Heart left ventricle (tissue), 16 donors: ENCODE results near the gene CD2BP2. TPM values are rescaled to one million over a fixed set of nuclear protein-coding genes. Genes with fewer than 3 reads are reported as not detected.

Experiments
- ATAC-seq, 4 donors: fragments of 200-7000 bp; cut with Tn5 transposase; one replicate each; pipeline ENCODE4 v1.9.1; 2020 to 2022; ENCODE audit warnings: moderate library complexity in 4 of 4, mild to moderate bottlenecking in 3 of 4, moderate number of reproducible peaks in 1 of 4
- DNase-seq, 5 donors: peaks; one replicate each; pipeline ENCODE4 v3.0.0-alpha.2; 2020
- H3K27ac ChIP-seq, 12 donors: fragments of 200-600 bp; sonication (generic) in 4 of 12; one replicate each; pipeline versions ENCODE4 v1.5.0 to v1.8.0; 2016 to 2022; ENCODE audit warnings: mild to moderate bottlenecking in 2 of 12
- H3K27me3 ChIP-seq, 9 donors: fragments of 200-600 bp; sonication (generic) in 2 of 9; one replicate each; pipeline versions ENCODE4 v1.5.1 to v1.8.0; 2016 to 2022; ENCODE audit warnings: mild to moderate bottlenecking in 3 of 9
- H3K36me3 ChIP-seq, 9 donors: fragments of 200-600 bp; sonication (generic) in 2 of 9; one replicate each; pipeline versions ENCODE4 v1.5.0 to v1.8.0; 2018 to 2022; ENCODE audit warnings: mild to moderate bottlenecking in 2 of 9
- H3K4me1 ChIP-seq, 12 donors: fragments of 200-600 bp; sonication (generic) in 4 of 12; one replicate each; pipeline versions ENCODE4 v1.5.0 to v1.8.0; 2016 to 2022; ENCODE audit warnings: mild to moderate bottlenecking in 3 of 12
- H3K4me3 ChIP-seq, 12 donors: fragments of 200-600 bp; sonication (generic) in 4 of 12; one replicate each; pipeline versions ENCODE4 v1.5.0 to v1.8.0; 2017 to 2022; ENCODE audit warnings: mild to moderate bottlenecking in 9 of 12, moderate library complexity in 4 of 12
- H3K9me3 ChIP-seq, 12 donors: fragments of 200-600 bp; sonication (generic) in 4 of 12; one replicate each; pipeline versions ENCODE4 v1.5.0 to v1.8.0; 2016 to 2022; ENCODE audit warnings: mild to moderate bottlenecking in 1 of 12
- POLR2A ChIP-seq, 2 donors: fragments of 450-650 bp; IDR thresholded peaks; one replicate each; pipeline ENCODE4 v1.6.1; 2017; ENCODE audit warnings: antibody characterized with exemption in 2 of 2, mild to moderate bottlenecking in 2 of 2, moderate library complexity in 2 of 2
- WGBS, 4 donors: extraction: QIAGEN DNeasy Blood & Tissue Kit in 2 of 4; methylation state at CpG; one replicate each; pipeline versions ENCODE4 v1.1.5 to v1.1.7; 2013 to 2018; 5-methylcytosine and 5-hydroxymethylcytosine counted together
- intact Hi-C, 10 donors: fragments of 100-400 bp; cut with DNase I; formaldehyde crosslinking; loops; one replicate each; pipeline versions ENCODE4 v1.11.1 to v1.14.2; 2022
- polyA plus RNA-seq, 2 donors: library from polyadenylated mRNA; stranded (reverse); fragments of 200-250 nt; gene quantifications; one replicate each; pipeline ENCODE4 v1.2.3, GENCODE V29; 2013
- total RNA-seq, 9 donors: library from RNA; depleted of rRNA in 2 of 9; stranded (reverse); fragments of >200 nt in 2 of 9; fragmentation: NEBNext Ultra II Directional in 3 of 9; extraction: Animal tissue kit (Norgen Biotek cat#: 25700) in 3 of 9; gene quantifications; one replicate each; pipeline versions ENCODE4 v1.1.0 to v1.2.4, GENCODE V29; 2016 to 2023
- TF ChIP-seq, protein P1 (sequence below), 12 donors: fragments of 200-600 bp; sonication (generic) in 4 of 12; IDR thresholded peaks; one replicate each; pipeline versions ENCODE4 v1.5.0 to v1.8.0; 2018 to 2022; ENCODE audit warnings: antibody characterized with exemption in 12 of 12, mild to moderate bottlenecking in 5 of 12
- donor health status: ischemic (EF 13 %, LVEDD 7.1; RV severe dilation, severe dysfunction).
- donor health status: healthy with polysubstance abuse.
- donor health status: DM: no; HTN: yes; CAD: no.
- donor health status: DM: no; HTN: no; CAD: no.
- donor health status: ischemic (EF 25% LVEDD 6.9; RV normal size, moderate dysfunction).
- donor health status: ischemic (EF 25% LVEDD 5.7; RV mildly dilated, moderate dysfunction).
- donor health status: healthy.
- donor health status: DM: yes; HTN: yes; CAD: no.
- donor health status: ischemic (EF 35%, LVEDD 5.7; RV mildly dilated, moderate dysfunction).
- donor health status: nonischemic (EF 11% LVEDD 7.7; RV severe dilation, severe dysfunction).
- donor health status: DM: yes; HTN: yes; CAD: no.
- donor health status: PGD.
- donor health status: ischemic (EF 29% LVEDD 5.4; RV normal size, mild dysfunction).
- donor health status: nonischemic (EF 23%, LVEDD 6.1; RV moderate dilation, normal function).

Gene CD2BP2
- total and polyA plus RNA-seq, 11 donors = 21.5 to 54.5 (median 39.8) TPM

DNA sequence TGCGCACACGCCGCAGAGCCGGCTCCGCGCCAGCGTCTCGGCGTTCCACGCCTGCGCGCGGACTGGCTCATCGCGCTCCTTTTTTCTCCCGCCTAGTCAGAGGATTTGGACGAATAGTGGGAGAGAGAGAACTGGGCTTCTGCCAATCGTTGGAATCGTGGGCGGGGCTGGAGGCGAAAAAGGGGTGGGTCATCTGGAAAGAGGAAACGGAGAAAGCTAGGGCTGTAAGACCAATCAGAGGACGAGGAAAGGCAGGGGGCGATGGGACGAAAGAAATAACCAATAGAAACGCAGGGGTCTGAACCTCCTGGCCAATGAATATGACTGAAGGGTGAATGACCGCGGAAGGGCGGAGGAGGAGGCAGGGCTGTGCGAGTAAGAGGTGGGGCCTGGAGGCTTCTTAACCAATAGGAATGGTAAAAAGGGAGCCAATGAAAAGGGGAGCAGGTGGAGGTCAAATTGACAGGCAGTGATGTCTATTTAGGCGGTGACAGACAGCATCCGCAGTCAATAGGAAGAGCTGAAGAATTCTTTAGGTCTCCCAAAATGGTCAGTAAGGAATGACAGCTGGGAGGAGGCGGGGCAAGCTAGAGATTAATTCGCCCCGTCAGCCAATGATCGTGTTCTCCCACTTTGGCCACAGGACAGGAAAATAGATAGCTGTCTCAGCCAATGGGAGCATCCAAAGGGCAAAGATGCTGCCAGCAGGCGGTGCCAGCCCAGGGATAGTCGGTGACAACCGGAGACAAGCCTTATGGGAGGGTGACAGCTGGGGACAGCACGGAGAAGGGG, 15.5 kb upstream of the CD2BP2 start, which contains the start of gene TBC1D10B:
TSS of gene TBC1D10B (minus strand) at position 39 of the 792 bp plus-strand sequence. CDS start 311 bp downstream, outside the sequence.
- DNase-seq (peak; percentile 97 to 99 (median 98)), ATAC-seq (peak; percentile 90 to 96 (median 94))
- intact Hi-C loops = loop anchor here in 1 of 10 donors (2.0 kb wide), 1 partner anchor 16 kb away; the partner anchor contains the start of gene CD2BP2
- 0 to 1% (median 0%) methylated on average over 39 to 40 of the region's 40 CpGs for WGBS, 4 donors
- Histone ChIP-seq H3K4me1 (peaks cover 0 to 49% (median 35%) of the 10 kb centered on the region in 12 donors), H3K27me3 (no peaks in the 10 kb centered on the region), H3K36me3 (peaks cover 0 to 15% (median 8%) of the 10 kb centered on the region in 9 donors), H3K4me3 (peak within 1 kb of the TSS; percentile 78 to 99 (median 91)), H3K27ac (peak within 1 kb of the TSS; percentile 78 to 95 (median 88)), H3K9me3 (no peaks in the 10 kb centered on the region)
- TF ChIP-seq, protein P1, sequence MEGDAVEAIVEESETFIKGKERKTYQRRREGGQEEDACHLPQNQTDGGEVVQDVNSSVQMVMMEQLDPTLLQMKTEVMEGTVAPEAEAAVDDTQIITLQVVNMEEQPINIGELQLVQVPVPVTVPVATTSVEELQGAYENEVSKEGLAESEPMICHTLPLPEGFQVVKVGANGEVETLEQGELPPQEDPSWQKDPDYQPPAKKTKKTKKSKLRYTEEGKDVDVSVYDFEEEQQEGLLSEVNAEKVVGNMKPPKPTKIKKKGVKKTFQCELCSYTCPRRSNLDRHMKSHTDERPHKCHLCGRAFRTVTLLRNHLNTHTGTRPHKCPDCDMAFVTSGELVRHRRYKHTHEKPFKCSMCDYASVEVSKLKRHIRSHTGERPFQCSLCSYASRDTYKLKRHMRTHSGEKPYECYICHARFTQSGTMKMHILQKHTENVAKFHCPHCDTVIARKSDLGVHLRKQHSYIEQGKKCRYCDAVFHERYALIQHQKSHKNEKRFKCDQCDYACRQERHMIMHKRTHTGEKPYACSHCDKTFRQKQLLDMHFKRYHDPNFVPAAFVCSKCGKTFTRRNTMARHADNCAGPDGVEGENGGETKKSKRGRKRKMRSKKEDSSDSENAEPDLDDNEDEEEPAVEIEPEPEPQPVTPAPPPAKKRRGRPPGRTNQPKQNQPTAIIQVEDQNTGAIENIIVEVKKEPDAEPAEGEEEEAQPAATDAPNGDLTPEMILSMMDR (IDR thresholded peaks at IDR 0.05) = peak in 9 of 12 donors; percentile 7 to 54 (median 29)
- peak in 1 of 2 donors; percentile 73 for TF ChIP-seq POLR2A (IDR thresholded peaks at IDR 0.05)

DNA sequence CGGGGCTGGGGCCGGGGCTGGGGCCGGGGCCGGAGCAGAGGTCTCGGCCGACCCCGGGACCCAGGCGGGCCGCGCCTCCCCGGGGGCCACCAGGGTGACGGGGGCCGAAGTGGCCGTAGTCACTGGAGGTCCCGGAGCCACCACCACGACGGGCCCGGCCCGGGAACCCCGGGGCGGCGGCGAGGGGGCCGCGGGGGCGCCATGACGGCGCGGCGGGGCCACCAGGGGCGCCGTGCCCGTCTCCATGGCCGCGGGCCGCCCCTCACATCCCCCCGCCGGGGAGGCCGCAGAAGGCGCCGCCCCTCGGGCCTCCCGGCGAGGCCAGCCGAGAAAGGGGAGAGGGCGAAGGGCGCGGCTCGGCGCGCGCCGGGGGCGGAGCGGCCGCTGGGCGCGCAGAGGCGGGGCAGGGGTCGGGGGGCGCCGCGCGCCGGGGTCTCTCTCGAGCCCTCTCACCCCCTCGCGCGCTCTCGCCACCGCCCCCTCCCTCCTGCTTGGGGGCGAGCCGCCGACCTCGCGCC, 14.9 kb upstream of the CD2BP2 start:
- 0 to 2% (median 1%) methylated on average over 6 to 76 of the region's 76 CpGs for WGBS, 4 donors
- H3K4me1 ChIP-seq = peaks cover 0 to 54% (median 40%) of the 10 kb centered on the region in 12 donors
- intact Hi-C loops = loop anchor here in 5 of 10 donors (2.0 to 5.0 kb wide), 3 partner anchors 15 to 37 kb away; partner anchors contain the start of genes ZNF771 (in 2 of the 5) and CD2BP2 (in 1 of the 5)
- peaks cover 0 to 20% (median 9%) of the 10 kb centered on the region in 9 donors for H3K36me3 ChIP-seq
- peak in 1 of 5 donors; percentile 71 for DNase-seq
- H3K27me3 ChIP-seq = no peaks in the 10 kb centered on the region
- H3K9me3 ChIP-seq = no peaks in the 10 kb centered on the region
- H3K27ac ChIP-seq = peak overlapping the region; percentile 78 to 91 (median 84)
- peak overlapping the region; percentile 78 to 99 (median 91) for H3K4me3 ChIP-seq
- TF ChIP-seq, protein P1 (IDR thresholded peaks at IDR 0.05) = peak in 1 of 12 donors; percentile 23
- no peak for TF ChIP-seq POLR2A (IDR thresholded peaks at IDR 0.05)
- ATAC-seq = no peak

DNA sequence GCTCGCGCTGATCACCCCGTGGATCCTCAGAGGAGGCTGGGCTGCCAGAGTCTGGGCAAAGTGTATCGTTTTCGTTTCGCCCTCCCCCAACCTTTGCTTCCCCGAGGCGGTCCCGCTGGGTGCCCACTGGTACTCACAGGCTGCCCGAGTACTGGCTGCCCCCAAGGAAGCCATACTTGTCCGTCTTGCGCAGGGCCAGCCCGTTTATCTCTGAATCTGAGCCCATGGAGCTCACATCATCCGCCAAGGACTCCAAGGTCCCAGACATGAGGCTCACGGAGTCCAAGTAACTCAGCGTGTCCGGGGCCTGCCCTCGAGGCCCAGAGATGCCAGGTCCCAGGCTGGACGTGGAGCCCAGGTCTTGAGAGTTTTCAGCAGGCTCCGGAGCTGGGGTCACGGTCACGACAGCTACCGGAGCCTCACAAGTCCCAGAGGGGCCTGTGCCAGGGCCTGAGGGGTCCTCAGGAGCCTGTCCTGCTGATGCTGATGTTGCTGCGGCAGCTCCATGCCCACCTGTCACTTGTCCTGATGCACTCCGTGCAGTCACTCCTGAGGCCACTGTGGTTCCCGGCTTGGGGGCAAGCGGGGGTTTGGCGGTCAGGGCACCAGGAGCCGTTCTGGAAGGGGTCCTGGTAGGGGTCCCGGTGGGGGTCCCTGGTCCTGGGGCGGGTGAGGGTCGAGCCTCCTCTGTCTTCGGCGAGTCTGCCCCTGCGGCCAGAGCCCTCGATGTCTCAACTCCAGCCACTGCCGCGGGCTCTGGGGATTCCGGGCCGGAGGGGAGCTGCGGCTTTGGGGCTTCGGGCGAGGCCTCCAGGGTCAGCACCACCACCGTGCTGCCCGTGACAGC, 14.2 kb upstream of the CD2BP2 start:
- TF ChIP-seq POLR2A (IDR thresholded peaks at IDR 0.05) = no peak
- TF ChIP-seq, protein P1 (IDR thresholded peaks at IDR 0.05) = no peak
- no peaks in the 10 kb centered on the region for H3K27me3 ChIP-seq
- ATAC-seq (no peak), DNase-seq (peak in 2 of 5 donors; percentile 44 to 46)
- peaks cover 0 to 60% (median 42%) of the 10 kb centered on the region in 12 donors for H3K4me1 ChIP-seq
- WGBS, 4 donors = 0 to 2% (median 1%) methylated on average over 25 to 45 of the region's 45 CpGs
- H3K4me3 ChIP-seq = peak overlapping the region; percentile 78 to 99 (median 91)
- peaks cover 0 to 27% (median 16%) of the 10 kb centered on the region in 9 donors for H3K36me3 ChIP-seq
- intact Hi-C loops = loop anchor here in 4 of 10 donors (5.0 kb wide), 2 partner anchors 33 to 38 kb away; partner anchors contain the start of gene ZNF771 (in 2 of the 4)
- H3K9me3 ChIP-seq = no peaks in the 10 kb centered on the region
- H3K27ac ChIP-seq = peak overlapping the region; percentile 78 to 91 (median 84)
